Activated CD8-positive, alpha-beta memory T cell treated with anti-CD3 and anti-CD28 coated beads, Interleukin-2, amount 50 U/mL, for 24 hours (primary cell): ENCODE data around the gene RPL6.

ENCODE experiments used
- DNase-seq: peaks from one replicate; pipeline ENCODE4 v3.0.0-alpha.2; 2020; ENCODE audit errors: extremely low read depth

The RPL6 gene

DNA sequence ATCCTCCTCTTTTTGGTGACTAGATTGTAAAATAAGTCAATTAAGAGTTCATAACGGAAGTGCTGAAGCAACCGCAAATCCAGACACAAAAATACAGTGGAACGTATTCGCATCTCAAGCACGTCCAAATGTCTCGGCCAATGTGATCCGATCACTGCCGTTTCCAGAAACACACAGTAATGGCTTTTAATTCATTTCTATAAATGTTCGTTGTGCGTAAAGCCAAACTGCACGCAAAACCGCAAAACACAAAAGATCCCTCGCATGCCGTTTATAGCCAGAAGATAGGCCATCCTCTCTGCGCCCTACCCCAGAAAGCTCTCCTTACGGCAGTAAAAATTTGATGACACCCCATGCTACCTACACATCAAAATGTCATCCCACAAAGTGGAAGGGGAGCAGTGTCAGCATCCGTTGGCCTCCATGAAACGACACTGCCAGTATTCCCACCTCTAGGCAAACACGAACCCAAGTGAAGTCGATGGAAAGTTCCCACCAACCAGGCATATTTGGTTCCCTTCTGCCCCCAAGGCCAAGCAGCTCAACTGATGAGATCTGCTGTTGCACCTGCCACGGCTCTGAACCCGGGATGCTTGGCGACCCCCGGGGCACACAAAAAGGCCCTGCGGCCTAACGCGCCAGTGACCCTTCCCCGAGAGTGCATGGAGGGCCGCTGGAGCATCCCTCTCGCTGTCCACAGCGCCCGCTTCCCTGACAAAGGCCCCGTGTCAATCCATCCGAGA, 28.6 kb downstream of the RPL6 start:
- no peak for DNase-seq

DNA sequence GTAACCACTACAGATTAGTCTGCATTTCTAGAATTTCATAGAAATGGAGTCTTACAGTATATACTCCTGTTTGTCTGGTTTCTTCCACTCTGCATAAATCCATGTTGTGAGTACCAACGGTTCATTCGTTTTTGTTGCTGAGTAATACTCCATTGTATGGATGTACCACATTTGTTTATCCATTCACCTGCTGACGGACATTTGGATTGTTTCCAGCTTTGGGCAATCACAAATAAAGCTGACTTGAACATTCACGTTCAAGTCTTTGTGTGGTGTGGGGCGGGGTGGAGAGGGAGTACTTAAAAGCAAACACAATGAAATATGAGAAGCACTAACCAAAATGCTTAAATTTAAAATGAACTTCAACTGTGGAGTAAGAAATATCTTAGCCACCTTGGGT, 34.3 kb downstream of the RPL6 start:
- no peak for DNase-seq

DNA sequence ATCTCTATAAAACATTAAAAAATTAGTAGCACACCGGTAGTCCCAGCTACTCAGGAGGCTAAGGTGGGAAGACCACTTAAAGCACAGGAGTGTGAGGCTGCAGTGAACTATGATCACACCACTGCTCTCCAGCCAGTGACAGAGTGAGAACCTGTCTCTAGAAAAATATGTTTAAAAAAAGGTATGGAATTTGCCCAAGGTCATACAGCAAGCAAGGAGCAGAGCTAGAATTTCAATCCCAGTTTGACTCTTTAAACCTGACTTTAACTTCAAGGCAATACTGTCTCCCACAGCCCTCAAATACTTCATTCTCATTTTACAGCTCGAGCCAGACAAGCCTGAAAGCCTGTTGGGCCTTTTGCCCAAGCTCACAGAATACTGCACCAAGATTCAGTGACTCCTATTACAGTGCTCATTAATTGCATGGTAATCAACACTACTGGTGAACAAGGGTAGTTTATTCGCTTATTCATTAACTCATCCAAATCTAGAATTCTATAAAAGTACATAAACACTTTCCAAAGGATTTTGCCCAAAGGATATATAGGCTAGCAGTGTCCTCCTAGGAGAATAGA, 35.2 kb downstream of the RPL6 start:
- no peak for DNase-seq

DNA sequence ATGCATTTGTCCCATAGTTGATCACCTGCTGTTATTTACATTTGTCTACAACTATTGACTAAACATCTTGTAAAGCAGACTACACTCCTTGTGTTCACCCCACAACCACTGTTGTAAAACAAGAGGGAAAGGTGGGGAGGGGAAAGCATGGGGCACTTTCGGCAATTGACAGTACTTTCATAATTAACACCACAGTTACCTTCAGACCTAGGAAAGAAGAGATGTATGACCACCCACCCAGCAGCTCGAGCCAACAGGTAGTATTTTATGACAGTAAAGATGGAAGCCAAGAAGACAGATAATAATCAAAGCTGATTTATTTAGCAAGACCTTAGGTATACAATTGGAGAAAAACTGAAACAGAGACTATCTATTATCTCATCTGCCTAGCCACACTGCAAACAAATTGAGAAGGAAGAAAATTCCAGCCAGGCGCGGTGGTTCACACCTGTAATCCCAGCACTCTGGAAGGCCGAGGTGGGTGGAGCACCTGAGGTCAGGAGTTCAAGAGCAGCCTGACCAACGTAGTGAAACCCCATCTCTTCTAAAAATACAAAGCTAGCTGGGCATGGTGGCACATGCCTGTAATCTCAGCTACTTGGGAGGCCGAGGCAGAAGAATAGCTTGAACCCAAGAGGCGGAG, 38.4 kb downstream of the RPL6 start:
- DNase-seq: no peak

DNA sequence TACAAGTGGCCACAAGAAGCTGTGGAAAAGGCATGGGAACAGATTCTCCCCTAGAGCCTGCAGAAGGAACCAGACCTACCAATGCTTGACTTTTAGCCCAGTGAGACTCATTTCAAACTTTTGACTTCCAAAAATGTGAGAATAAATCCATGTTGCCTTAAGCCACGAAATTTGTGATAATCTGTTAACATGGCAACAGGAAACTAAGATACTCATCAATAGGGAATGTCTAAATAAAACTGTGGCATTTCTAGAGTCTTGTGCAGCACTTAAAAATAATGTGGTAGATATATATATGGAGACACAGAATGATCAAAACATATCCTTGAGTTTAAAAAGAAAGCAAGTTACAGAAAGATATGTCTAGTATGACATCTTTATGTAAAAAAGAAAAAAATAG, 39.2 kb downstream of the RPL6 start:
- DNase-seq: no peak

DNA sequence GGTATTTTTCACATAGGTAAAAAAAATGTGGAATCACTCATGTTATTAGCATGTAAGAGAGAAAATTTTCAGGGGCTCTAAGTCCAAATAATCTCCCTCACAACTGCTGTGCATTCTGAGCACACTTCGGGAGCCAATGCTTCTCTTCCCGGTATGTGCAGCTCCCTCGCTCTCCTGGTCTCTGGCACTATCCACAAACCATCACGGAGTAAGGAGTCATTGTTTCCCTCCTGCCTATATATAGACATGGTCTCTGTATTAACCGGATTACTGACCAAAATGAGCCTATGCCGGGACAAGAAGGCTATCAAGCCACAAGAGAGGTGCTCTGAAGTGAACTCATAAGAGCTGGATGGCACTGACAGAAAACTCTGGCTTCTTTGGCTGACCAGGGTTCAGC, 40.5 kb downstream of the RPL6 start:
- DNase-seq: no peak

DNA sequence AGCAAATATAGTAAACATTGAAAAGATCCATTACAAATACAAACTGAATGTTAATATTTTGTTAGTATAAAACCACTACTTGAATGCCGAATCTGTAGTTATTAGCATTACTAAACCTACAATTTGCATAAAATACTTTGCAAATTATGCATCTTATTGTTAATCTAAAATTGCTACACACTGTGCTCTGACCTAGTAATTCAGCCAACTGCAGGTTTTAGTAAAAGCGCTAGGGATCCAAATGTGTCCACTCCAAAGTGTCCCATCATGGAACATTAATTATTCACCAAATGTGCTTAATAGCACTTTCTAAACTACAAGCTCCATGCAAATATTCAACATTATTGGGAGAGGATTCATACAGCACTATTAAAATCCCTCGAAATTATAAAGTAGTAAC, 41.4 kb downstream of the RPL6 start:
- DNase-seq: no peak

DNA sequence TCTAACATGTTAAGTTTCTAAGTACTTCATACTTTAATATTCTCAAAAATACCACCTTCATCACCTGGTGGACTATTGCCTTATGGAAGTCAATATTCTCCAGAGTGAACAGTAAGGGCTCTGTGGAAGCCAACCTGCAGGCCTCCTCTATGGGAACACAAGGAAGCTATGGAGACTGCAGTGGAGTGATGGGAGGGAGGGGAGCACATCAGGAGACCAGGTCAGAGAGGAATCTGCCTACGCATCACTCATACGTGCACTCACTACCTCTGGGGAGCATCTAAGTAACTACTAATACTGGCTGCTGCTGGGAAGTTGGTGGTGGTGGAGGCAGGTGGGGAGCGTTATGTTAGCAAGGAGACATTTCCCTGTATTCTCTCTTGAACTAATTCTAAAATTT, 47.1 kb downstream of the RPL6 start:
- DNase-seq: no peak

DNA sequence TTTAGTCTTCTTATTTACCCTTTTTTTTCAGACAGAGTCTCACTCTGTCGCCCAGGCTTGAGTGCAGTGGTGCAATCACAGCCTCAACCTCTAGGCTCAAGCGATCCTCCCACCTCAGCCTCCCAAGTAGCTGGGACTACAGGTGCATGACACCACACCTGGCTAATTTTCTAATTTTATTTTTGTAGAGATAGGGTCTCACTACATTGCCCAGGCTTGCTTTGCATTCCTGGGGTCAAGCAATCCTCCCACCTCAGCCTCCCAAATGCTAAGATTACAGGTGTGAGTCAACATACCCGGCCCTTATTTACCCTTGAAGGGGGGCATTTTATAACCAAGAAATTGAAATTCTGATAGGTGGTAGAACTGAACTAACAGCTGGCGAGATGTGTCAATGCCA, 48.1 kb downstream of the RPL6 start:
- no peak for DNase-seq

DNA sequence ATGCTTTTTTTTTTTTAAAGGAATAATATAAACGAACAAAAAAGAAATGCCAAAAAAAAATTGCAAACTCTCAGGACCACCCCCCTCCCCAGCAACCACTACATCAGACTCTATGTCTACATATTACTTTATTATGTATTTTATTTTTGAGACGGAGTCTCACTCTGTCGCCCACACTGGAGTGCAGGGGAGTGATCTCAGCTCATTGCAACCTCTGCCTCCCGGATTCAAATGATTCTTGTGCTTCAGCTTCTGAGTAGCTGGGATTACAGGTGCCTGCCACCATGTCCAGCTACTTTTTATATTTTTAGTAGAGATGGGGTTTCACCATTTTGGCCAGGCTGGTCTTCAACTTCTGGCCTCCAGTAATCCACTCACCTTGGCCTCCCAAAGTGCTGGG, 50.1 kb downstream of the RPL6 start:
- no peak for DNase-seq

DNA sequence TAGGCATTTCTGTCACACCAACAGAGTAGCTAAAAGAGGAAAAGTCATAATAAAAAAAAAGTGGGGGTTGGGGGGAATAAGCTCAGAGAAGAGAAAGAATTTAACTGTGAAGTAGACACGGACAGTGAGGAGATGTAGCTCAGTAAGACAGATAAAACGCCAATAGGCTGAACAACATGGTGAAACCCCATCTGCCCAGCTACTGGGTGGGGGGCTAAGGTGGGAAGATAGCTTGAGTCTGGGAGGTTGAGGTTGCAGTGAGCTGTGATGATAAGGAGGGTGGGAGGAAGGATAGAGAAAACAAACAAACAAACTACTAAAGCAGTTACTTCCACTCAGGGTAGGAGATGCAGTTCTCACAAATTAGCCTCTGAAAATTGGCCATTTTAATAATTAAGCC, 52.2 kb downstream of the RPL6 start:
- no peak for DNase-seq
